Spleen (tissue), 7 donors: Measurements from ENCODE around the gene GSE1.

Experiments used
- CTCF ChIP-seq, 11 experiments: fragments of 200-600 bp in 7 of 11; fragments of 450-650 bp in 4 of 11; sonication (generic) in 4 of 11; IDR thresholded peaks in 8 of 11; conservative IDR thresholded peaks in 3 of 11; 1 replicate in 7 of 11; 2 replicates in 4 of 11; pipeline versions ENCODE4 v1.4.0 to v1.8.0; 2016 to 2021; ENCODE audit warnings: antibody characterized with exemption in 11 of 11, inconsistent platforms in 4 of 11, mild to moderate bottlenecking in 1 of 11
- POLR2A ChIP-seq, 3 donors: fragments of 450-650 bp; IDR thresholded peaks; one replicate each; pipeline ENCODE4 v1.5.1; 2017; ENCODE audit warnings: antibody characterized with exemption in 3 of 3, mild to moderate bottlenecking in 1 of 3
- POLR2AphosphoS5 ChIP-seq, 3 donors: sonication (generic); formaldehyde crosslinking; IDR thresholded peaks; one replicate each; pipeline ENCODE4 v1.5.1; 2017; ENCODE audit warnings: antibody characterized with exemption in 3 of 3
- donor health status: DM: no; HTN: no; CAD: no; lungs with moderate emphysema.
- donor health status: DM: no; HTN: no; CAD: no.
- donor health status: DM: no; HTN: no; CAD: no.

- TF ChIP-seq POLR2AphosphoS5 (IDR thresholded peaks at IDR 0.05) = no peak
- TF ChIP-seq CTCF (IDR thresholded peaks at IDR 0.05 in 8 of 11, conservative IDR thresholded peaks at IDR 0.05 in 3 of 11) = no peak
- TF ChIP-seq POLR2A (IDR thresholded peaks at IDR 0.05) = no peak
These were observed 76.3 kb downstream of the GSE1 start for GRCh38 chr16:85689285-85689949.
